Astrocyte of the spinal cord (primary cell): ENCODE results near the gene ANXA2.

Experiments
- DNase-seq: peaks from one replicate; pipeline ENCODE4 v3.0.0; 2011; ENCODE audit warnings: low read depth, low spot score
- H3K4me3 ChIP-seq: 2 replicates; pipeline ENCODE4 v1.5.1; 2011; ENCODE audit warnings: low read depth, mild to moderate bottlenecking, low read length, moderate library complexity
- in situ Hi-C: cut with HindIII; loops from 2 replicates; pipeline ENCODE4 v1.10.0; 2017; ENCODE audit warnings: low sequenced_read_pairs
- TF ChIP-seq, protein P1 (sequence below): IDR thresholded peaks from 2 replicates; pipeline ENCODE4 v1.5.1; 2012; ENCODE audit warnings: low read depth, mild to moderate bottlenecking, low read length, inconsistent platforms

ANXA2 gene

DNA sequence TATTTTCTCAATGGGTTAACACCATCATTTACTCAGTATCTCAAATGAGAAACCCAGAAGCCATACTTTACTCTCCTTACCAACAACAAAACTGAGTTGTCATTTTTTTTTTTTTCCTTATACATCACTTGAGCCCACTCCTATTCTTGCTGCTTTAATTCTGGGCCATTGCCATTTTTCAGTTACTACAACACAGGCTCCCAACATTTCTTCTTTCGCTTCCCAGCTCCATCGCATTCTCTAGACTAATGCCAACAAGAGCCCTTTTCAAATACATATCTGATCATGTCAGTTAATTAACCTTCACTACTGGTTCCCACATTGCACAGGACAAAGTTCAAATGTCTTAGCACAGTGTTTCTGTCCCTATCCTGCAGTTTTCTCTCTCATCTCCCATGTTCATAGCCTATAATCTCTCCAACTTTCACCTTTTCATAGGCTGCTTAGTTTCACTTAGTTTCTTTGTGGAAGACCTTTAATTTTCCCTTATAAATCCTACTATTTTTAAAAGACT, 22.5 kb upstream of the ANXA2 start:
- in situ Hi-C loops = no loop called here
- DNase-seq = no peak
- no peak overlapping the region for H3K4me3 ChIP-seq
- TF ChIP-seq, protein P1, sequence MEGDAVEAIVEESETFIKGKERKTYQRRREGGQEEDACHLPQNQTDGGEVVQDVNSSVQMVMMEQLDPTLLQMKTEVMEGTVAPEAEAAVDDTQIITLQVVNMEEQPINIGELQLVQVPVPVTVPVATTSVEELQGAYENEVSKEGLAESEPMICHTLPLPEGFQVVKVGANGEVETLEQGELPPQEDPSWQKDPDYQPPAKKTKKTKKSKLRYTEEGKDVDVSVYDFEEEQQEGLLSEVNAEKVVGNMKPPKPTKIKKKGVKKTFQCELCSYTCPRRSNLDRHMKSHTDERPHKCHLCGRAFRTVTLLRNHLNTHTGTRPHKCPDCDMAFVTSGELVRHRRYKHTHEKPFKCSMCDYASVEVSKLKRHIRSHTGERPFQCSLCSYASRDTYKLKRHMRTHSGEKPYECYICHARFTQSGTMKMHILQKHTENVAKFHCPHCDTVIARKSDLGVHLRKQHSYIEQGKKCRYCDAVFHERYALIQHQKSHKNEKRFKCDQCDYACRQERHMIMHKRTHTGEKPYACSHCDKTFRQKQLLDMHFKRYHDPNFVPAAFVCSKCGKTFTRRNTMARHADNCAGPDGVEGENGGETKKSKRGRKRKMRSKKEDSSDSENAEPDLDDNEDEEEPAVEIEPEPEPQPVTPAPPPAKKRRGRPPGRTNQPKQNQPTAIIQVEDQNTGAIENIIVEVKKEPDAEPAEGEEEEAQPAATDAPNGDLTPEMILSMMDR = no peak

DNA sequence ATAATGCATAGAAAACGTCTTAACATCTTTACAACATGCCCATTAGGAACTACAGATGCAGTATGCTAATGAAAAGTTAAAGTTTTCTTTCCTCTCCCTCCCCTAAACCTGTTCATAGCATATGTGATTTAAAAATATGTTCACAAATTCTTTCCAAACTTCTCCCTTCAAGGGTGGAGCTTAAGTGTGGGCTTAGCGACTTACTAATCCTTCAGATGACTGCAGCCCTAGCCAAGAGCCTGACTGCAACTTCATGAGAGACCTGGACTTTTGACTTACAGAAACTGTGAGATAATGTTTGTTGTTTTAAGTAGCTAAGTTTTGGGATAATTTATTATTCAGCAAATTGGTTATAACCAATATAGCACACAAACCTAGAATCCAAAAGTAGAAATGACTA, 22.0 kb upstream of the ANXA2 start:
- H3K4me3 ChIP-seq = no peak overlapping the region
- TF ChIP-seq, protein P1 = no peak
- DNase-seq = peak; percentile 30
- in situ Hi-C loops = no loop called here

DNA sequence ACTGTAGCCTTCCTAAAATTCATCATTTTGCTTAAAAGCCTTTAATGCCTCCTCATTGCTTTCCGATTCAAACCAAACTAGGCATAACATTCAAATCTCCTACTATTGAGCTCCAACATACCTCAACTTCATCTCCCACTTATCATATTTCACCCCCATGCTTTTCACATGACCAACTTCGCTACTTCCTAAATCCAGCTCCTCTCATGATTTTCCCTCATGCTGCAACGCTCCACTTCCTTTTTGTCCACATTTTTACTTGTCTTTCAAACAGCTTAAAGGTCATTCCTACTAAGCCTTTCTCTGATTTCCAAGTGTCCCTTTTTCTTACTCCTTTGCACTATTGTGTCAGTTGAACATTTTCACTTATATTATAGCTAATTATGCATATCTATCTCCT, 20.3 kb upstream of the ANXA2 start:
- DNase-seq = no peak
- no peak overlapping the region for H3K4me3 ChIP-seq
- in situ Hi-C loops = no loop called here
- TF ChIP-seq, protein P1 = no peak

DNA sequence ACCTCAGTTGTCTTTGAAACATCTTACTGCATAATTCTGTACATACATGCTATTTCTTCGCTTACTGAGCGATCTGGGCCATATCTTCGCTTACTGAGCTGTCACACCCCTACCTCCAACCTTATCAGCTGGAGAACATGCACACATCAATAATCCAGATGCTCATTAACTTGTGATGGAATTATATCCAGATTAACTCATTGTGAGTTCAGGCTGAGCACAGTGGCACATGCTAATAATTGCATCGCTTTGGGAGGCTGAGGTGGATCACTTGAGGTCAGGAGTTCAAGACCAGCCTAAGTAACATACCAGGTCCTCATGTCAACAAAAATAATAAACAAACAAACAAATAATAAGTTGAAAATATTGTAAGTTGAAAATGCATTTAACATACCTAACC, 19.3 kb upstream of the ANXA2 start:
- no peak for DNase-seq
- TF ChIP-seq, protein P1 = no peak
- in situ Hi-C loops = no loop called here
- no peak overlapping the region for H3K4me3 ChIP-seq

DNA sequence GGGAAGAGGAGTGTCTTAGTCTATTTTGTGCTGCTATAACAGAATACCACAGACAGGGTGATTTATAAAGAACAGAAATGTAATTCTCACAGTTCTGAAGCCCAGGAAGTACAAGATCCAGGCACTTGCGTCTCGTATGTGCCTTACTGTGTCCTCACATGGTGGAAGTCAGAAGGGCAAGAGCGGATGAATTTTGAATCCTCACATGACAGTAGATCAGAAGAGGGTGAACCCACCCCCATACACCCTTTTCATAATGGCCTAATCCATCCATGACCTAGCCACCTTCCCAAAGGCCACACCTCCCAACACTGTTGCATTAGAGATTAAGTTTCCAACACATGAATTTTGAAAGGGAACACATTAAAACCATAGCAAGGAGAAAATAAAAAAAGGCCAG, 18.7 kb upstream of the ANXA2 start:
- in situ Hi-C loops = no loop called here
- H3K4me3 ChIP-seq = no peak overlapping the region
- no peak for DNase-seq
- TF ChIP-seq, protein P1 = no peak

DNA sequence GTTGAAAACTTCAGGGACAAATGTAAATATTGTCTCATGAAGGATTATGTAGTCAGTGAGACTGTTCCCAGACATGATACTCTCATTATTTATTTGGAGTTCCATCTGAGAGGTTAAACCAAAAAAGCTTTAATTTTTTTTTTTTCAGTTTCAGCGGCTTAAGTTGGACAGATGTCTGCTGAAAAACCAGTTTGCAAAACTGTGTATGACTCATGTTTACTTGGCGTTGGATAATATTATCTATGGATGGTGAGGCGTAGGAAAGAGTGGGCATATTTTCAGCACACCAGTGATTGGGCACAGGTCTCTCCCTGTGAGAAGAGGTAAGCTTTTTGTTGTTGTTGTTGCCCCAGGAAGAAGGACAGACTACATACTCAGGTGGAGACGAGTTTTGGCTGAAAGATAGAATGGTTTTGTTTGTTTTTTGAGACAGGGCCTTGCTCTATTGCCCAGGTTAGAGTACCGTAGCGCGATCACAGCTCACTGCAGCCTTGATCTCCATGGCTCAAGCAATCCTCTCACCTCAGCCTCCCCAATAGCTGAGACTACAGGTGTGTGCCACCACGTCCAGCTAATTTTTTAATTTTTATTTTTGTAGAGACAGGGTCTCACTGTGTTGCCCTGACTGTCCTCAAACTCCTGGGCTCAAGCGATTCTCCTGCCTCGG, 16.4 kb upstream of the ANXA2 start:
- in situ Hi-C loops = no loop called here
- no peak overlapping the region for H3K4me3 ChIP-seq
- peak; percentile 62 for DNase-seq
- TF ChIP-seq, protein P1 = no peak
